Astrocyte (in vitro differentiated cells and primary cell): Measurements from ENCODE around the gene TAGLN.

Experiments used
- CTCF ChIP-seq: IDR thresholded peaks from 2 replicates; pipeline ENCODE4 v1.5.1; 2011; ENCODE audit warnings: low read depth, mild to moderate bottlenecking, inconsistent platforms, low read length, moderate library complexity; ENCODE audit not compliant: insufficient read depth
- EZH2 ChIP-seq: IDR thresholded peaks from 2 replicates; pipeline ENCODE4 v1.6.1; 2012; ENCODE audit warnings: mild to moderate bottlenecking, low read length, inconsistent platforms; ENCODE audit not compliant: insufficient read depth

GRCh38 chr11:117249571-117249970 is 50.4 kb downstream of the TAGLN start:
- no peak for TF ChIP-seq CTCF
- TF ChIP-seq EZH2, result no peak
